Hematopoietic multipotent progenitor cell treated with erythropoietin and hydrocortisone succinate and interleukin-3 and kit ligand, for 15 days (in vitro differentiated cells): ENCODE data around the gene CHRNA9.
A peak's percentile ranks its signal among the peaks of the same experiment; 100 is the strongest.
"Not testable (repeated sequence)": the region's sequence is repeated elsewhere in the genome, so short reads cannot be mapped to it uniquely, and the experiment has no call there.

ENCODE experiments used
- DNase-seq: peaks from one replicate; pipeline ENCODE4 v3.0.0-alpha.2; 2015; ENCODE audit warnings: low spot score

Gene CHRNA9, protein sequence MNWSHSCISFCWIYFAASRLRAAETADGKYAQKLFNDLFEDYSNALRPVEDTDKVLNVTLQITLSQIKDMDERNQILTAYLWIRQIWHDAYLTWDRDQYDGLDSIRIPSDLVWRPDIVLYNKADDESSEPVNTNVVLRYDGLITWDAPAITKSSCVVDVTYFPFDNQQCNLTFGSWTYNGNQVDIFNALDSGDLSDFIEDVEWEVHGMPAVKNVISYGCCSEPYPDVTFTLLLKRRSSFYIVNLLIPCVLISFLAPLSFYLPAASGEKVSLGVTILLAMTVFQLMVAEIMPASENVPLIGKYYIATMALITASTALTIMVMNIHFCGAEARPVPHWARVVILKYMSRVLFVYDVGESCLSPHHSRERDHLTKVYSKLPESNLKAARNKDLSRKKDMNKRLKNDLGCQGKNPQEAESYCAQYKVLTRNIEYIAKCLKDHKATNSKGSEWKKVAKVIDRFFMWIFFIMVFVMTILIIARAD

DNA sequence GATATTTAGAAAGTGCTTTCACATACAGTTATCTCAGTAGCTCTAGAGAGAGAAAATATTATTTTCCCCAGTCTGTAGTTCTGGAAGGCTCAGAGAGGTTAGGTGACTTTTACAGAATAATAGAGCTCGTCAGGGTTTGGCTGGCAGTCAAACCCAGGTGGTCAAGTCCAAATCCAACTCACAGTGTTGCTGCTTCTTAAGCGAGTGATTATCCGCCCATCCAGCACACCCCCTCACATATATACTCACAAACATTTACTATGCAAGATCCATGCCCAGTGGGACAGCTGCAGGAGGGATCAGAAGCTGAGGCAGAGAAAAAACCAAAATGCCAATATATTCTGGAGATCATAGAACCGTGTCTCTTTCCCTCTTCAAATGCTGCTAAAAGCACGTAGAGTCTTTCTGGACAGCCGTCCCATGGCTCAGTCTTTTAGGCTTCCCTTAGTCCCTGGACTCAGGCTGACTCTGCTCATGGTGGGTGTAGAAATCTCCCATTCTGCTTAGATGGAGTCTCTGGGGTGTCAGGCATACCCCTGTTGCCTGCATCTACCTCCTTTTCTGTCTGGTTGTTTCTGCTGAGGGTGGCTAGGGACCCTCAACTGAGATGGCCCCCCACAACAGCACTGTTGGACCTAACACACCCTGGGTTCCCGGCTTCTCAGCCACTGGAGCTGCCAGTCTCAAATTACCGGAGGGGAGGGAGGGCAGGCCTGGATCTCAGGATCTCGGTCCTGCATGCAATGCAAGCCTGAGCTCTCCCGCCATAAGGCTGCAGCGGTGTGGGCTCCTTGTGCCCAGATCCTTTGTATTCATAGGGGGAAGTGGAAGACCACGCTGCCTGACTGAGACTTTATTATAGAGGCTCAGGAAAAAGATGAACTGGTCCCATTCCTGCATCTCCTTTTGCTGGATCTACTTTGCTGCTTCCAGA is at the start of gene CHRNA9:
Gene CHRNA9 (plus strand): TSS at position 743 of the 934 bp plus-strand sequence. CDS start 135 bp downstream, at position 878.
- no peak for DNase-seq

DNA sequence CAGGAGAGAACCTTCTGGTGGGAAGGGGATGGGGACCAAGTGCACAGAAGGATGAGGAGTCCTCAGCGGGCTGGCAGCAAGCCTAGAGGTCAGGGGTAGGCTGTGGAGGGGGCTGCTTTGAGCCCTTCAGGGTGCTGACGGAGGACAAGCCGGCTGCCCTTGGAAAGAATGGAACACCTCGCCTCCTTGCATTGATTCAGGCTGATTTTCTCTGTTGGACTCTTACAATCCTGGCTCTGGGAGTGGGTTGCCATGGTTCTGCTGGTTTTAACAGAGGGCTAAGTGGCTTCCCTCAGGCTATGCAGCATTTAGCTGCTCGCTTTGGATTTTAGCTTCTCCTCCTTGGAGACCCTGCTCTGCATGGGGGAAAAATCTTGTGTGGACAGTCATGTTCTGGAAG is 49.4 kb upstream of the CHRNA9 start:
- DNase-seq = no peak

DNA sequence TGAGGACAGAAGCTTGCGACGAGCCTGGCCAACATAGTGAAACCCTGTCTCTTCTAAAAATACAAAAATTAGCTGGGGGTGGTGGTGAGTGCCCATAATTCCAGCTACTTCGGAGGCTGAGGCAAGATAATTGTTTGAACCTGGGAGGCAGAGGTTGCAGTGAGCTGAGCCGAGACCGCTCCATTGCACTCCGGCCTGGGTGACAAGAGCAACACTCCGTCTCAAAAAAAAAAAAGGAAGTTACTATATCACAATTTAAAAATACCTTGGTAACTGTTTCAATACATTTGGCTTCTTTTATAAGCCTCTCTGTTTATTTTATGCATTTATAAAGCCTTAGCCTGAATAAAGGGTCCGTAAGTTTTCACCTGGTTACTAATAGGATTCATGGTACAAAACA is 46.6 kb upstream of the CHRNA9 start:
- DNase-seq = no peak

DNA sequence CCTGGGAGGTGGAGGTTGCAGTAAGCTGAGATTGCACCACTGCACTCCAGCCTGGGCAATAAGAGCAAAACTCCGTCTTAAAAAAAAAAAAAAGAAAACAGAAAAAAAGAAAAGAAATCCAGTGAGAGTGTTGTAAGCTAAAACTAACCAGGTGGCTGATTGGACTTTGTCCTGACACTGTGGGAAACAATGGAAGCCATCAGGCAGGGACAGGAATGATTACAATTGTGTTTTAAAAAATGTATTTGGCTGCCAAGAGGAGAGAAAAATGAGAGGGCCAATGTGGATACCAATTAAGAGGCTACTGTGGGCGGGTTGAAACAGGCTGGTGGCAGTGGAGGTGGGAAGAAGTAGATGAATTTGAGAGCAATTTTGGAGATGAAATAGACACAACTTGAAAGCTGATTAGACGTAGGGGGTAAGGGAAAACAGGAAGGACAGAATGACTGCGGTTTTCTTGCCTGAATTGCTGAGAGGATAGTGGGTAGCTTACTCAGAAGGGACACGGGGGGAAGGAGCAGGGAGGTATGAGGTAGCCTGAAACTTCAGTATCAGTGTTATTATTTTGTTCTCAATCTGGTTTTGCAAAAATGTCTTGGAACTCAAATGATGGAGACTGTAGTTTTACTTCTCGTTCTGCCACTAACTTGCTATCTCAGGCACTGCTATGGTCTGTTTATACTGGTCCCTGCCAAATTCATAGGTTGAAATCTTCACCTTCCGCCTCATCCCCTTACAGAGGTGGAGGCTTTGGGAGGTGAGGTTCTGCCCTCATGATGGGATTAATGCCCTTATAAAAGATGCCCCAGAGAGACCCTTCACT is 45.6 kb upstream of the CHRNA9 start:
- DNase-seq = no peak

DNA sequence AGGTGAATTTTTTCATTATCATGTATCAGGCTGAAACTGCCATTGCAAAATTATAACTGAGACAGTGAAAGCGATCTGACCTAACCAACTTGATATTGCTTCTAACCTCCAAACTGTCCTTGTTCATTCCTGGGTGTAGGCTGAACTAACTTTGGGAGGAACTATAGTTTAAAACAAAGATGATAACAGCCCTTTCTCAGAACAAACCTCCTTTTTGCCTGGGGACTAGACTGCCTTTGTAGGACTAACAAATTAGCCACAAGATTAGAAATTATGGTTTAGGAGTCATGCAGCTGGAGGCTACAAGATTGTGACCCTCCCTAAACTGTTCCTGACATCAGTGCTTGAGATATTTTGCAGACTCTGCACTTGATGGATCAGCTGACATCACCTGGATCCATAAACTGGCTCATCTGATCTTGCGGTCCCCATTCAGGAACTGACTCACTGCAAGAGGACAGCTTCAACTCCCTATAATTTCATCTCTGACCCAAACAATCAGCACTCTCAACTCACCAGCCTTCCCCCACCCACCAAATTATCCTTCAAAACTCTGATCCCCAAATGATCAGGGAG is 44.4 kb upstream of the CHRNA9 start:
- DNase-seq = not testable (repeated sequence)

DNA sequence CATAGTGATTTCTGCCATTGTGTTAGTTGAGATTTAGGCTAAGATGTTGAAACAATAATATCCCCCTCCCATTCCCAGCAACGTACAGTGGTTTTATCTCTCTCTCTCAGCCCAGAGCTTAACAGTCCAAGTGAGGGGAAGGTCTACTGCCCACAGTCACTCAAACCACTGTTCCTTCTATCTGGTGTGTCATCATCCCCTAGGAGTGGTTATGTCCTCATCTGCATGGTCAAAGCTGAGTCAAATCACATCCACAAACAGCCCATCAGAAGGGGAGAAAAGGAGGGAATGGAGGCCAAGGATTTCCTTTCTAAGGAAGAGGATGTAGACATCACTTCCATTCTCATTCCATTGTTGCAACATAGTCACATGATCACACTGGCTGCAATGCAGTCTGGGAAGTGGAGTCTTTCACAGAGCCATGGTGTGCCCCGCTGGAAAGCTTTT is 42.8 kb upstream of the CHRNA9 start:
- no peak for DNase-seq

DNA sequence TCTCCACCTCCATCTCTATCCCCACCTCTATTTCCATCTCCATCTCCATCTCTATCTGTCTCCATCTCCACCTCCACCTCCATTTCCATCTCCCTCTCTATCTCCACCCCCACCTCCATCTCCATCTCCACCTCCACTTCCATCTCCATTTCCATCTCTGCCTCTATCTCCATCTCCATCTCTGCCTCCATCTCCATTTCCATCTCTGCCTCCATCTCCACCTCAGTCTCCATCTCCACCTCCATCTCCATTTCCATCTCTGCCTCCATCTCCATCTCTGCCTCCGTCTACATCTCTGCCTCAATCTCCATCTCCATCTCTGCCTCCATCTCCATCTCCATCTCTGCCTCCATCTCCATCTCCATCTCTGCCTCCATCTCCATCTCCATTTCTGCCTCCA is 40.8 kb upstream of the CHRNA9 start:
- DNase-seq = no peak

DNA sequence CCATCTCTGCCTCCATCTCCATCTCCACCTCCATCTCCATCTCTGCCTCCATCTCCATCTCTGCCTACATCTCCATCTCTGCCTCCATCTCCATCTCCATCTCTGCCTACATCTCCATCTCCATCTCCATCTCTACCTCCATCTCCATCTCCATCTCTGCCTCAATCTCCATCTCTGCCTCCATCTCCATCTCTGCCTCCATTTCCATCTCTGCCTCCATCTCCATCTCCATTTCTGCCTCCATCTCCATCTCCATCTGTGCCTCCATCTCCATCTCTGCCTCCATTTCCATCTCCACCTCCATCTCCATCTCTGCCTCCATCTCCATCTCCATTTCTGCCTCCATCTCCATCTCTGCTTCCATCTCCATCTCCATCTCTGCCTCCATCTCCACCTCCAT is 40.1 kb upstream of the CHRNA9 start:
- DNase-seq = not testable (repeated sequence)

DNA sequence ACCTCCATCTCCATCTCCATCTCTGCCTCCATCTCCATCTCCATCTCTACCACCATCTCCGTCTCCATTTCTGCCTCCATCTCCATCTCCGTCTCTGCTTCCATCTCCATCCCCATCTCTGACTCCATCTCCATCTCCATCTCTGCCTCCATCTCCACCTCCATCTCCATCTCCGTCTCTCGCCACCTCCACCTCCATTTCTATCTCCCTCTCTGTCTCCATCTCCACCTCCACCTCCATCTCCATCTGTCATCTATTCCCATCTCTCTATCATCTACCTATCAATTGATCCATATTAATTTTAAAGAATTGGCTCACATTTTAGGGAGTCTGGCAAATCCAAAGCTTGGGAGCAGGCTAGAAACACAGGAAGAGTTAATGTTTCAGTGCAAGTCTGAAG is 39.6 kb upstream of the CHRNA9 start:
- no peak for DNase-seq

DNA sequence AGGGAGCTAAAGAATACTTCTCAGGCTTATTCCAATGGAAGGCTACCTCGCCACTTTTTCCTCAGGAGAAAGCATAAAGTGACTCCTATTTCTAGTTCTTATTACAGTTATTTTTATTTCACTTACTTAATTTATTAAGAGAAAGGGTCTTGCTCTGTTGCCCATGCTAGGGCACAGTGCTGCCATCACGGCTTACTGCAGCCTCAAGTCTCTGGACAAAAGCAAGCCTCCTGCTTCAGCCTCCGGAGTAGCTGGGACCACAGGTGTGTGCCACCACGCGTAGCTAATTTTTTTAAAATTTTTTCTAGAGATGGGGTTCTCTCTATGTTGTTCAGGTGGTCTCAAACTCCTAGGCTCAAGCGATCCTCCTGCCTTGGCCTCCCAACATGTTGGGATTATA is 36.0 kb upstream of the CHRNA9 start:
- DNase-seq = no peak

DNA sequence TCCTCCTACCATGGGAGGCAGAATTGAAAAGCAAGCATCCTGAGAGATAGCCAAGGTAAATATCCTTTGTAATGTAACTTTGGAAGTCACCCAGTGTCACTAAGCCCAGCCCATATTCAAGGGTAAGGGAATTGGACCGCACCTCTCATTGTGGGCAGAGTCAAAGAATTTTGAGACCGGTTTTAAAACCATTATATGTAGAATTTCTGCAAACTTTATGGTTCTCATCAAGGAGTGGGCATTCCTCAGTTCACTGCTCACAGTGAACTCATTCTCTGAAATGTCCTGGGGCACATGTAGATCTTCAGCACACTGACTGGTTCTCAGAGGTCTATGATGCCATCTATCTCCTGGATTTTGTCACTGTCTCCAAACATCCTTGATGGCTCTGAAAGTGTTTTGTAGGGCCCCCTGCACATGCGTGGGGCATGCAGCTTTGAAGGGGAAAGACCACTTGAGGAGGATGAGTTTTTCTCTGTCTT is 35.3 kb upstream of the CHRNA9 start:
- no peak for DNase-seq

DNA sequence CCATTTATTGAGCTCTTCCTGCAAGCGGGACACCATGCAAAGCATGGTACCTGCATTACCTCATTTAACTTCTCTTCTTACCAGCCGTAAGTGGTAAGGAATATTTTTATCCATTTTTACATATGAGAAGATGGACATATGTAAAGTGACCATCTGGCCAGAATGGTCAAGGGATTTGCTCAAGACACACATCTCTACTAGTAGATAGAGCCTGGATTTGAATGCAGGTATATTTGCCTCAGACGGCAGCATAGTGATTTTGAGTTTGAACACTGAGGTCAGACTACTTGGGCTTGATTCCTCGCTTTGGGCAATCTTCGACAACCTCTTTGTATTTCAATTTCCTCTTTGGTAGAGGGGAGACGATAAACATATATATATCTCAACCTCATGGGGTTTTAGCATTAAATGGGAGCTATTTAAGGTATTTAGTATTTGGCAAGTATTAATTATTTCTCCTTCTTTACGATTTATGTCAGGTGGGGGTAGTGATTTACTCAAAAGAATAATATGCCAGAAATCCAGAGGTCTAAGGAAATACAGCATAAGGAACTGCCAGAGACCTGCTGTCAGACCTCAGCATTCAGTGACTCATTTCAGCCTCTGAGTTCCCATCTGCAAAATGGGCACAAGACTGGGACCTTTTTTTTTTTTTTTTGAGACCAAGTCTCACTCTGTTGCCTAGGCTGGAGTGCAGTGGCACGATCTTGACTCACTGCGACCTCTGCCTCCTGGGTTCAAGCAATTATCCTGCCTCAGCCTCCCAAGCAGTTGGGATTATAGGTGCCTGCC is 34.6 kb upstream of the CHRNA9 start:
- no peak for DNase-seq

DNA sequence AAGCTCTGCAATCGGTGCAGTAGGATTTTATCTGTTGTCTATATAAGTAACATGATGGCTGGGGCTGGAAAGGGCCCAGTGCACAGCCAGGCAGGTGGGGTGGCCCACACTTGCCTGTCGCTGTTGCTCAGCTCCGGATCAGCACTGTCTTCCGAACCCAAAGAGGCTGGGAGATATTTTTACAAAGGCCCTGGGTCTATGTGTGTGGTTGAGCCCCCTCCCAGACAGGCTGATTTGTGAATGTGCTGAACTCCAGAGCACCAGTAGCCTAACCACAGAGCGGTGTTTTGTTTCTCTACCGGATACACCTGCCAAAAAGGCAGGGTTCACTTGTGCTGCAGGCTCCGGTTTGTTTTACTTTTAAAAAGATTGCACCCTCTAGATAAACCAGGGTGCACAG is 33.5 kb upstream of the CHRNA9 start:
- DNase-seq = no peak

DNA sequence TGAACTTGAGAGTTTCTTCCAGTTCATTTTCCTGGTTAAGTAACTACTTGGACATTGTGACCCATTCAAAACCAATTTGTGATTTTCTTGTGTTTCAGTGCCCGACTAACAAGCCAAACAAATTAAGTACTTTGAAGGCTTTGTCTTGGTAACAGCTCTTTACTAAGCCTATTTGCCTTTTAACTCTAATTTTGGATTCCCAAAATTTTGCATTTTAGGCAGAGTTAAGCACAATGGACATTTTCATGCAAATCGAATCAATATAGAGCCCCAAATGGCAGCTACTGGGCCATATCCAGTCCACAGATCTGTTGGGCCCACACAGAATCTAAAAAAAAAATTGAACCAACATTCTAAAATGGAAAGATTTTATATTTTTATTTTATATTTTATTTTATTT is 31.4 kb upstream of the CHRNA9 start:
- DNase-seq = no peak

DNA sequence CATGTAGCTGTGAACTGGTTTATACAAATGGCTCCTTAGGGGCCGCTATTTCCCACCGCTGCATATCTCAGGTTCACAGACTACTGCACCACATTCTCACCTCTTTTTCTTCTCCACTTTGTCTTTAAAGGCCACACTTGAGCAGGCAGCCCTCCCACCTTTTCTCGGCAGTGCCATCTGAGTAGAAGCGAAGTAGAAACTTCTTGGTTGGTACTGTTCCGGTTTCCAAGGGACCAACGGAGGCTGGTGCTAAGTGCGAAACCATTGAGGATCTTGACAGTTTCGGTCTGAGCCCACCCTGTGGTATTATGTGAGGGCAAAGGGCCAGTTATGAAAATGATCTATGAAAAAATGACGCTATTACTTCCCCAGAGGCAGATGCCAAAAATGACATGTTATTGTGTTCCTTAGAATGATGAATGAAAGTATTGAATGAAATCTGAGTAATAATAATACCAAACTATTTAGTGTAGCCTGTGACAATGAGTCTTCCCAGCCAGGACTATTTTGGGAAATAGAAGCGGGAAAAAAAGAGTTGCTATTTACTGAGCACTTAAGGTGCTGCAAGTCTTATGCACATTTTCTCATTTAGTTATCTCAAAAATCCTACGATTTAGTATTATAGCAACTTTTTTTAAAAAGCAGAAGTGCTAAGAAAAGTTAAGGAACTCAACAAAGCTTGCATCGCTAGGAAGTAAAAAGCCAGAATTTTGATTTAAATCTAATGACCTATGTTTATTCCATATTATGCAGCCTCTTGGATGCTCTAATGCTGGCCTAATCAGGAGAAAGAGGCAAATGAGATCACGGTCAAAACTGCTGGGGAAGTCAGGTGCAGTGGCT is 29.6 kb upstream of the CHRNA9 start:
- DNase-seq = no peak

DNA sequence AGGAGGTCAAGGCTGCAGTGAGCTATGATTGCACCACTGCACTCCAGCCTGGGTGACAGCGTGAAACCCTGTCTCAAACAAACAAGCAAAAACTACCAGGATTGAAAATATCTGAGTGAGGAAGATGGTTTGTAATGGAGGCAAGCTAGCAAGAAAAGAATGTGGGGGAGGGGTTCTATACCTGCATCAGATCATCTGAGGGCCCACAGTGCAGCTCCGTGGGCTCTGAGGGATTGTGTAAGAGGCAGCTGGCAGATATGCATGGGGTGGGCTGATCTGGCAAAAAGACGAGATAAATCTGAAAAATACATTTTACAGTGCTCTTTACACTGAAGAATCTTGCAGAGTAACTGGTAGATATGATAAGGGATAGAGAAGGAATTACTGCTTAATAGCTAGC is 28.9 kb upstream of the CHRNA9 start:
- DNase-seq = no peak

DNA sequence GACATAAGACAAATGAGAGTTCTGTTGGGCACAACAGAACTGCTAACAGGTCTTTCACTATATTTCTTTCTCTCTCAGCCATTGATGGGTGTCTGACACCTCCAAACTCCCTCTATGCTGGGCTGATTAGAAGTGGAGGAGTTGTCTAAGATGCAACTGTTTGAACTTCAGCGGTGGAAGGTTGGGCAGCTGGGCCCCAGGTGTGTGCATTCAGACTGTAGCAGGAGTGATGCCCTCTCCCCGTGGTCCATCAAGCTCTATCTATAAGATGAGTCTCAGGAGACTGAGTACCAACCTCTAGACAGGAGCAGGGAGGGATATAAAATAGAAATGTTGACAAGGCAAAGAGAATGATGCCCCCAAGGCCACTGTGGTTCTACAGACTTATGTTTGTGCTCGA is 28.2 kb upstream of the CHRNA9 start:
- DNase-seq = no peak

DNA sequence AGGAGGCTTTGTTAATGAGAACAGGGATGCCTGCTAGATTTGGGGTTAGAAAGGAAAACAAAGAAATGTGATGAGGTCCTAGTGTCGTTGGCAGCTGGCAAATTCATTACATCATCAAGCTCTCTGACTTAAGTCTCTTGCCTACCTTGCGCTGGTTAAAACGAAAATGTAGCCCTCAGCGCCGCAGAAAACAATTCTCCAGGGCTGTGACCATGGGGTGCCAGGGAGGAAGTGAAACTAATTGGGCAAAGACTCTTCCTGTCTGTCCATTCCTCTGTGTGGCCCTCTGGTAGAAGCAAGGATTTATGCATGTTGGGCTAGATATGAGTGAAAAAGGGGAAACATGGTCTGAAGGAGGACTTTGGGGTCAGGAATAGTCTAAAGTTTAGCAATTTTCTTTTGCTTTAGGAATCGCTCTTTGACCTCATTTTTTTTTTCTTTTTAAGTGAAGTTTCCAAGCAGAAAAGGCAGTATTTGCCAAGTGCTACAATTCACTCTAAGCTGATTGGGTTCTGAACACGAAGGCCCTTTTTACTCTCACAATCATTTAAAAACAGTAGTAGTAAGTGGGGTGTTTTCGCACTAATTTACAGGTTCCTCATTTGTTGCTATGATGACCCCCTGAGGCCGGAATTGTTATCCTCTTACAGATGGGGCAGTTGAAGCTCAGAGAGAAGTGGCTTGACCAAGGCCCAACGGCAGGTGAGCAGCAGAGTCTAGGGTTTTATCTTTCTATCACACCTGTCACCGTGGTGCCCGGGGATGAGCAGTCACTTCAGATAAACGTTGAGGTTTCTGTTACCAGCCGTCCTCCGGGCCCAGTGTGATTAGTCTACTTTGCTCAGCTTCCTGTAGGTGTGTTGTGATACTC is 27.3 kb upstream of the CHRNA9 start:
- peak; percentile 14 for DNase-seq
